Measurements from ENCODE around the gene CDKN1C.

DNA sequence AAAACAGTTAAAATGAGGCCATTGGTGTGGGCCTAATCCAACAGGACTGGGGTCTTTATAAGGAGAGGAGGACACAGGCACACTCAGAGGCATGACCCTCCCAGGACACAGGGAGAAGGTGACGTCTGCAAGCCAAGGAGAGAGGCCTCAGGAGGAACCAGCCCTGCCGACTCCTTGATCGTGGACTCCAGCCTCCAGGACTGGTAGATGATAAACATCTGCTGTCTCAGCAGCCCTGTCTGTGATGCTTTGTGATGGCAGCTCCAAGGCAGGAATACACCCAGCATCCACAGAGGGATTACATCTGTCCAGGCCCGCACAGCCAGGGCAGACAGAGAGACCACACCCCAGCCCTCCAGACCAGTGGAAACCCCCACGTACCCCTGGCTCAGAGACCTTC is 18.4 kb downstream of the CDKN1C start:
- TF ChIP-seq POU5F1 (IDR thresholded peaks at IDR 0.05; ENCODE audit: low read depth, low read length) (no peak), MAX (IDR thresholded peaks at IDR 0.05) (no peak), TAF1 (IDR thresholded peaks at IDR 0.05; ENCODE audit: low read depth, low read length) (no peak), CEBPB (IDR thresholded peaks at IDR 0.05; ENCODE audit: low read depth, low read length) (no peak), GABPA (IDR thresholded peaks at IDR 0.05; ENCODE audit: borderline replicate concordance, insufficient read depth, low read length) (no peak), POLR2A (IDR thresholded peaks at IDR 0.05; ENCODE audit: control extremely low read depth in 1 of 2, low read depth in 2 of 2, low read length in 2 of 2) (no peak), YY1 (IDR thresholded peaks at IDR 0.05; ENCODE audit: low read depth, low read length) (no peak), RFX5 (IDR thresholded peaks at IDR 0.05; ENCODE audit: borderline replicate concordance, low read depth, low read length) (no peak)
- TF ChIP-seq, protein P1, sequence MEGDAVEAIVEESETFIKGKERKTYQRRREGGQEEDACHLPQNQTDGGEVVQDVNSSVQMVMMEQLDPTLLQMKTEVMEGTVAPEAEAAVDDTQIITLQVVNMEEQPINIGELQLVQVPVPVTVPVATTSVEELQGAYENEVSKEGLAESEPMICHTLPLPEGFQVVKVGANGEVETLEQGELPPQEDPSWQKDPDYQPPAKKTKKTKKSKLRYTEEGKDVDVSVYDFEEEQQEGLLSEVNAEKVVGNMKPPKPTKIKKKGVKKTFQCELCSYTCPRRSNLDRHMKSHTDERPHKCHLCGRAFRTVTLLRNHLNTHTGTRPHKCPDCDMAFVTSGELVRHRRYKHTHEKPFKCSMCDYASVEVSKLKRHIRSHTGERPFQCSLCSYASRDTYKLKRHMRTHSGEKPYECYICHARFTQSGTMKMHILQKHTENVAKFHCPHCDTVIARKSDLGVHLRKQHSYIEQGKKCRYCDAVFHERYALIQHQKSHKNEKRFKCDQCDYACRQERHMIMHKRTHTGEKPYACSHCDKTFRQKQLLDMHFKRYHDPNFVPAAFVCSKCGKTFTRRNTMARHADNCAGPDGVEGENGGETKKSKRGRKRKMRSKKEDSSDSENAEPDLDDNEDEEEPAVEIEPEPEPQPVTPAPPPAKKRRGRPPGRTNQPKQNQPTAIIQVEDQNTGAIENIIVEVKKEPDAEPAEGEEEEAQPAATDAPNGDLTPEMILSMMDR (IDR thresholded peaks at IDR 0.05; ENCODE audit: control extremely low read depth in 1 of 3, insufficient read depth in 1 of 3, low read depth in 1 of 3, low read length in 3 of 3): no peak
- TF ChIP-seq, protein P2, sequence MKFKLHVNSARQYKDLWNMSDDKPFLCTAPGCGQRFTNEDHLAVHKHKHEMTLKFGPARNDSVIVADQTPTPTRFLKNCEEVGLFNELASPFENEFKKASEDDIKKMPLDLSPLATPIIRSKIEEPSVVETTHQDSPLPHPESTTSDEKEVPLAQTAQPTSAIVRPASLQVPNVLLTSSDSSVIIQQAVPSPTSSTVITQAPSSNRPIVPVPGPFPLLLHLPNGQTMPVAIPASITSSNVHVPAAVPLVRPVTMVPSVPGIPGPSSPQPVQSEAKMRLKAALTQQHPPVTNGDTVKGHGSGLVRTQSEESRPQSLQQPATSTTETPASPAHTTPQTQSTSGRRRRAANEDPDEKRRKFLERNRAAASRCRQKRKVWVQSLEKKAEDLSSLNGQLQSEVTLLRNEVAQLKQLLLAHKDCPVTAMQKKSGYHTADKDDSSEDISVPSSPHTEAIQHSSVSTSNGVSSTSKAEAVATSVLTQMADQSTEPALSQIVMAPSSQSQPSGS (IDR thresholded peaks at IDR 0.05; ENCODE audit: low read length): no peak

Measured in H1 (cell line).